ENCODE data around the gene SMR3A.

SMR3A gene

GRCh38 chr4:70382691-70383181, 22.2 kb downstream of the SMR3A start, which contains the start of gene SMR3B:
SMR3B (plus strand) TSS chr4:70383131; CDS start chr4:70384511, 1,380 bp downstream.
- no peaks in the 10 kb centered on the region for H3K27me3 Mint-ChIP-seq (ENCODE audit: low read depth)
- no peak within 1 kb of the TSS for H3K27ac Mint-ChIP-seq
- H3K9me3 Mint-ChIP-seq = no peaks in the 10 kb centered on the region
- H3K4me3 Mint-ChIP-seq = no peak within 1 kb of the TSS
- DNase-seq (ENCODE audit: low spot score) = no peak
- no peaks in the 10 kb centered on the region for H3K36me3 Mint-ChIP-seq (ENCODE audit: low read depth)
- no peaks in the 10 kb centered on the region for H3K4me1 Mint-ChIP-seq (ENCODE audit: low read depth)

GRCh38 chr4:70392057-70392776, 31.7 kb downstream of the SMR3A start:
- Mint-ChIP-seq H3K9me3 (no peaks in the 10 kb centered on the region), H3K27ac (no peak overlapping the region), H3K36me3 (ENCODE audit: low read depth) (no peaks in the 10 kb centered on the region), H3K27me3 (ENCODE audit: low read depth) (no peaks in the 10 kb centered on the region), H3K4me3 (no peak overlapping the region), H3K4me1 (ENCODE audit: low read depth) (no peaks in the 10 kb centered on the region)
- no peak for DNase-seq (ENCODE audit: low spot score)

- no peak for DNase-seq (ENCODE audit: low spot score)
Observed at GRCh38 chr4:70397580-70397979, 37.0 kb downstream of the SMR3A start, which contains the start of gene OPRPN. OPRPN (plus strand) TSS chr4:70397940; CDS start chr4:70399286, 1,346 bp downstream.

GRCh38 chr4:70399319-70399718, 38.8 kb downstream of the SMR3A start:
- H3K4me1 Mint-ChIP-seq (ENCODE audit: low read depth) = no peaks in the 10 kb centered on the region
- no peak overlapping the region for H3K27ac Mint-ChIP-seq
- H3K27me3 Mint-ChIP-seq (ENCODE audit: low read depth) = no peaks in the 10 kb centered on the region
- no peak for DNase-seq (ENCODE audit: low spot score)
- H3K4me3 Mint-ChIP-seq = no peak overlapping the region
- no peaks in the 10 kb centered on the region for H3K9me3 Mint-ChIP-seq
- H3K36me3 Mint-ChIP-seq (ENCODE audit: low read depth) = no peaks in the 10 kb centered on the region

More at GRCh38 chr4:70397580-70397979, 37.0 kb downstream of the SMR3A start, which contains the start of gene OPRPN:
- Mint-ChIP-seq H3K9me3 (no peaks in the 10 kb centered on the region), H3K4me1 (ENCODE audit: low read depth) (no peaks in the 10 kb centered on the region), H3K27me3 (ENCODE audit: low read depth) (no peaks in the 10 kb centered on the region), H3K36me3 (ENCODE audit: low read depth) (no peaks in the 10 kb centered on the region), H3K4me3 (no peak within 1 kb of the TSS), H3K27ac (no peak within 1 kb of the TSS)

GRCh38 chr4:70402762-70403161, 42.2 kb downstream of the SMR3A start:
- Mint-ChIP-seq H3K27ac (no peak overlapping the region), H3K4me1 (ENCODE audit: low read depth) (no peaks in the 10 kb centered on the region), H3K27me3 (ENCODE audit: low read depth) (no peaks in the 10 kb centered on the region), H3K4me3 (no peak overlapping the region), H3K36me3 (ENCODE audit: low read depth) (no peaks in the 10 kb centered on the region), H3K9me3 (no peaks in the 10 kb centered on the region)
- no peak for DNase-seq (ENCODE audit: low spot score)

GRCh38 chr4:70405765-70406164, 45.2 kb downstream of the SMR3A start:
- H3K27ac Mint-ChIP-seq = no peak overlapping the region
- H3K27me3 Mint-ChIP-seq (ENCODE audit: low read depth) = no peaks in the 10 kb centered on the region
- DNase-seq (ENCODE audit: low spot score) = no peak
- no peaks in the 10 kb centered on the region for H3K4me1 Mint-ChIP-seq (ENCODE audit: low read depth)
- H3K4me3 Mint-ChIP-seq = no peak overlapping the region
- no peaks in the 10 kb centered on the region for H3K9me3 Mint-ChIP-seq
- no peaks in the 10 kb centered on the region for H3K36me3 Mint-ChIP-seq (ENCODE audit: low read depth)
